IMR-90 (cell line): ENCODE results near the gene LCE2A. TPM values are rescaled to one million over a fixed set of nuclear protein-coding genes. Genes with fewer than 3 reads are reported as not detected.

Experiments
- ATAC-seq: fragments of 200-7000 bp; cut with Tn5 transposase; 2 replicates; pipeline ENCODE4 v1.9.1; 2020; ENCODE audit warnings: low read depth, mild to moderate bottlenecking, moderate library complexity
- BruUV-seq: library from RNA; stranded (reverse); fragments of 400-500 nt; replicated peaks from 2 replicates; lab custom pipeline; 2021; lab: Mats Ljungman, UMichigan
- CTCF ChIA-PET: fragments of 300-600 bp; formaldehyde crosslinking; extraction: SDS; loops from one replicate; lab custom pipeline; 2021; ENCODE audit warnings: antibody characterized with exemption; lab: Yijun Ruan, JAX
- POLR2A ChIA-PET: fragments of 300-600 bp; sonication (Branson Sonifier 250); formaldehyde crosslinking; loops from one replicate; lab custom pipeline; 2022; ENCODE audit warnings: antibody characterized with exemption; ENCODE audit not compliant: unreplicated experiment; lab: Charles Lee
- DNase-seq: peaks from one replicate; pipeline ENCODE4 v3.0.0; 2013
- H2AFZ ChIP-seq: replicated peaks from 2 replicates; pipeline ENCODE3; 2013; ENCODE audit warnings: low read length, mild to moderate bottlenecking; ENCODE audit not compliant: poor library complexity
- H2AK5ac ChIP-seq: 2 replicates; pipeline ENCODE4 v1.6.1; 2013; ENCODE audit warnings: low read depth, low read length, inconsistent platforms
- H2AK9ac ChIP-seq: replicated peaks from 2 replicates; pipeline ENCODE3; 2013; ENCODE audit warnings: mild to moderate bottlenecking, low read depth, low read length, moderate library complexity; ENCODE audit not compliant: poor library complexity
- H2BK120ac ChIP-seq: 2 replicates; pipeline ENCODE4 v1.6.1; 2013; ENCODE audit warnings: low read depth, low read length, inconsistent platforms
- H2BK15ac ChIP-seq: 3 replicates; pipeline ENCODE4 v1.6.1; 2013; ENCODE audit warnings: low read depth, low read length, inconsistent platforms
- H2BK20ac ChIP-seq: 2 replicates; pipeline ENCODE4 v1.6.1; 2013; ENCODE audit warnings: low read depth, mild to moderate bottlenecking, inconsistent platforms, low read length, moderate library complexity
- H2BK5ac ChIP-seq: 2 replicates; pipeline ENCODE4 v1.6.1; 2013; ENCODE audit warnings: mild to moderate bottlenecking, low read depth, low read length, inconsistent platforms; ENCODE audit not compliant: poor library complexity, severe bottlenecking
- H3K14ac ChIP-seq: replicated peaks from 2 replicates; pipeline ENCODE4 v1.6.1; 2013; ENCODE audit warnings: low read depth, low read length, inconsistent platforms
- H3K18ac ChIP-seq: 2 replicates; pipeline ENCODE4 v1.6.1; 2013; ENCODE audit warnings: low read depth, low read length, control low read depth
- H3K23ac ChIP-seq: 2 replicates; pipeline ENCODE4 v1.6.1; 2013; ENCODE audit warnings: low read depth, low read length, inconsistent platforms
- H3K27ac ChIP-seq: 2 replicates; pipeline ENCODE4 v1.5.1; 2013; ENCODE audit warnings: mild to moderate bottlenecking, control low read depth, low read length; ENCODE audit not compliant: insufficient read depth
- H3K27me3 ChIP-seq: 2 replicates; pipeline ENCODE4 v1.6.1; 2013; ENCODE audit warnings: low read length; ENCODE audit not compliant: control insufficient read depth, insufficient read depth
- H3K36me3 ChIP-seq: 2 replicates; pipeline ENCODE4 v1.6.1; 2013; ENCODE audit warnings: low read length, mixed read lengths; ENCODE audit not compliant: control insufficient read depth, insufficient read depth
- H3K4ac ChIP-seq: 2 replicates; pipeline ENCODE4 v1.6.1; 2013; ENCODE audit warnings: low read depth, low read length, inconsistent platforms
- H3K4me1 ChIP-seq: 2 replicates; pipeline ENCODE4 v1.6.1; 2013; ENCODE audit warnings: low read length, mixed read lengths; ENCODE audit not compliant: control insufficient read depth, insufficient read depth
- H3K4me2 ChIP-seq: 2 replicates; pipeline ENCODE4 v1.6.1; 2013; ENCODE audit warnings: low read depth, mild to moderate bottlenecking, control low read depth, low read length, moderate library complexity
- H3K4me3 ChIP-seq: 2 replicates; pipeline ENCODE4 v1.5.1; 2013; ENCODE audit warnings: low read depth, mild to moderate bottlenecking, control low read depth, low read length, moderate library complexity; ENCODE audit not compliant: insufficient read depth
- H3K56ac ChIP-seq: 2 replicates; pipeline ENCODE4 v1.6.1; 2013; ENCODE audit warnings: low read length, inconsistent platforms; ENCODE audit not compliant: insufficient read depth; ENCODE audit errors: extremely low read depth
- H3K79me1 ChIP-seq, 2 experiments: 2 replicates each; pipeline ENCODE4 v1.6.1; 2013; ENCODE audit warnings: low read length in 2 of 2, inconsistent platforms in 1 of 2, low read depth in 1 of 2
- H3K9ac ChIP-seq: 2 replicates; pipeline ENCODE4 v1.6.1; 2013; ENCODE audit warnings: low read depth, low read length, control low read depth
- H3K9me1 ChIP-seq: 2 replicates; pipeline ENCODE4 v1.6.1; 2013; ENCODE audit warnings: low read length, inconsistent platforms; ENCODE audit not compliant: insufficient read depth
- H3K9me3 ChIP-seq: 2 replicates; pipeline ENCODE4 v1.6.1; 2013; ENCODE audit warnings: low read length; ENCODE audit not compliant: control insufficient read depth, insufficient read depth
- H4K20me1 ChIP-seq: 2 replicates; pipeline ENCODE4 v1.6.1; 2013; ENCODE audit warnings: low read length, inconsistent platforms; ENCODE audit not compliant: insufficient read depth
- H4K5ac ChIP-seq: 2 replicates; pipeline ENCODE4 v1.6.1; 2013; ENCODE audit warnings: mild to moderate bottlenecking, low read depth, low read length, control low read depth
- H4K8ac ChIP-seq, 2 experiments: 2 replicates each; pipeline ENCODE4 v1.6.1; 2013; ENCODE audit warnings: low read depth in 2 of 2, low read length in 2 of 2, control low read depth in 1 of 2, inconsistent platforms in 1 of 2
- H4K91ac ChIP-seq: 2 replicates; pipeline ENCODE4 v1.6.1; 2013; ENCODE audit warnings: low read depth, low read length, inconsistent platforms; ENCODE audit not compliant: insufficient read depth
- BHLHE40 ChIP-seq: fragments of 150-350 bp; IDR thresholded peaks from 2 replicates; pipeline ENCODE4 v1.6.1; 2016; ENCODE audit warnings: mild to moderate bottlenecking, low read depth, low read length
- CEBPB ChIP-seq: IDR thresholded peaks from 2 replicates; pipeline ENCODE4 v1.6.1; 2012; ENCODE audit warnings: low read depth, low read length, improper control_type of control experiment
- CHD1 ChIP-seq: IDR thresholded peaks from 2 replicates; pipeline ENCODE4 v1.6.1; 2012; ENCODE audit warnings: low read depth, low read length, improper control_type of control experiment
- CTCF ChIP-seq: conservative IDR thresholded peaks from 2 replicates; pipeline ENCODE4 v1.5.1; 2012; ENCODE audit warnings: mild to moderate bottlenecking, low read depth, low read length, improper control_type of control experiment
- FOS ChIP-seq: fragments of 150-350 bp; IDR thresholded peaks from 2 replicates; pipeline ENCODE4 v1.6.1; 2016; ENCODE audit warnings: low read depth, low read length
- MAFK ChIP-seq: IDR thresholded peaks from 2 replicates; pipeline ENCODE4 v1.6.1; 2012; ENCODE audit warnings: low read depth, low read length, improper control_type of control experiment
- MAZ ChIP-seq: IDR thresholded peaks from 2 replicates; pipeline ENCODE4 v1.6.1; 2012; ENCODE audit warnings: low read depth, mild to moderate bottlenecking, low read length, improper control_type of control experiment, moderate library complexity, borderline replicate concordance
- MXI1 ChIP-seq: IDR thresholded peaks from 2 replicates; pipeline ENCODE4 v1.6.1; 2012; ENCODE audit warnings: low read depth, mild to moderate bottlenecking, low read length, moderate library complexity, borderline replicate concordance
- NFE2L2 ChIP-seq: fragments of 150-350 bp; IDR thresholded peaks from 2 replicates; pipeline ENCODE4 v1.6.1; 2016; ENCODE audit warnings: low read depth, mild to moderate bottlenecking, low read length
- POLR2A ChIP-seq: IDR thresholded peaks from 2 replicates; pipeline ENCODE4 v1.6.1; 2012; ENCODE audit warnings: mild to moderate bottlenecking, low read depth, low read length
- RAD21 ChIP-seq: IDR thresholded peaks from 2 replicates; pipeline ENCODE4 v1.6.1; 2012; ENCODE audit warnings: low read length, improper control_type of control experiment
- RCOR1 ChIP-seq: IDR thresholded peaks from 2 replicates; pipeline ENCODE4 v1.6.1; 2012; ENCODE audit warnings: mild to moderate bottlenecking, low read length, improper control_type of control experiment; ENCODE audit not compliant: insufficient replicate concordance
- RFX5 ChIP-seq: IDR thresholded peaks from 2 replicates; pipeline ENCODE4 v1.8.0; 2012; ENCODE audit warnings: low read depth, mild to moderate bottlenecking, low read length, moderate library complexity
- SMC3 ChIP-seq: fragments of 150-350 bp; IDR thresholded peaks from 2 replicates; pipeline ENCODE4 v1.6.1; 2016; ENCODE audit warnings: low read depth, mild to moderate bottlenecking, antibody characterized with exemption, low read length, moderate library complexity
- dilution Hi-C: fragments of 300-500 bp; cut with HindIII; formaldehyde crosslinking; loops from one replicate; pipeline ENCODE4 v1.14.3; 2018; ENCODE audit warnings: low sequenced_read_pairs; ENCODE audit not compliant: unreplicated experiment
- in situ Hi-C: fragments of 300-500 bp; cut with MboI; formaldehyde crosslinking; loops from 3 replicates; pipeline ENCODE4 v1.14.3; 2019; ENCODE audit warnings: low sequenced_read_pairs, inconsistent platforms, mixed read lengths
- intact Hi-C: fragments of 100-400 bp; cut with micrococcal nuclease; formaldehyde crosslinking; loops from 2 replicates; pipeline ENCODE4 v1.10.0; 2022
- polyA plus RNA-seq, 3 experiments: library from polyadenylated mRNA; depleted of rRNA; stranded (reverse); fragments of >200 nt; gene quantifications; 2 replicates each; pipeline ENCODE4 v1.2.3, GENCODE V29; 2012; ENCODE audit warnings: low replicate concordance in 1 of 3
- total RNA-seq: library from RNA; depleted of rRNA; stranded (reverse); fragments of >200 nt; gene quantifications from 2 replicates; pipeline ENCODE4 v1.2.3, GENCODE V29; 2012
- TF ChIP-seq, protein P1 (sequence below): fragments of 150-350 bp; IDR thresholded peaks from 2 replicates; pipeline ENCODE4 v1.6.1; 2017; ENCODE audit warnings: mild to moderate bottlenecking, antibody characterized with exemption, low read length, low read depth
- TF ChIP-seq, protein P2 (sequence below): fragments of 150-350 bp; IDR thresholded peaks from 2 replicates; pipeline ENCODE4 v1.6.1; 2016; ENCODE audit warnings: low read depth, mild to moderate bottlenecking, low read length, moderate library complexity, borderline replicate concordance

LCE2A gene
- total and polyA plus RNA-seq, 2 of the 4 experiments (the other 2 are of a cell fraction): 0.50 TPM; not detected in 1

GRCh38 chr1:152683846-152684245 lies 14.3 kb upstream of the LCE2A start:
- intact Hi-C loops (no loop called here), dilution Hi-C loops (no loop called here), in situ Hi-C loops (no loop called here)
- Histone ChIP-seq H2AFZ (no peak overlapping the region), H4K20me1 (no peaks in the 10 kb centered on the region), H2BK20ac (no peak overlapping the region), H3K36me3 (no peaks in the 10 kb centered on the region), H4K5ac (no peak overlapping the region), H3K14ac (no peak overlapping the region), H2AK5ac (no peak overlapping the region), H2BK5ac (no peak overlapping the region), H3K9ac (no peak overlapping the region), H3K4me3 (no peak overlapping the region), H2BK15ac (no peak overlapping the region), H3K27me3 (no peaks in the 10 kb centered on the region; the same call in 1 of the 2 replicates), H3K4me2 (no peak overlapping the region), H3K4ac (no peak overlapping the region), H2AK9ac (no peak overlapping the region), H3K79me1 (no peaks in the 10 kb centered on the region), H3K27ac (no peak overlapping the region), H3K9me1 (no peaks in the 10 kb centered on the region), H3K56ac (no peak overlapping the region), H2BK120ac (no peak overlapping the region), H3K18ac (no peak overlapping the region), H3K23ac (no peak overlapping the region), H3K4me1 (no peaks in the 10 kb centered on the region), H4K91ac (no peak overlapping the region), H3K9me3 (no peaks in the 10 kb centered on the region), H4K8ac (no peak overlapping the region)
- DNase-seq (no peak), ATAC-seq (no peak)
- no peak for TF ChIP-seq MXI1
- TF ChIP-seq POLR2A: no peak
- TF ChIP-seq MAFK: no peak
- no peak for TF ChIP-seq FOS
- TF ChIP-seq RFX5: no peak
- TF ChIP-seq NFE2L2: no peak
- TF ChIP-seq RAD21: no peak
- no peak for TF ChIP-seq MAZ
- TF ChIP-seq CEBPB: no peak
- no peak for TF ChIP-seq CTCF
- TF ChIP-seq, protein P1, sequence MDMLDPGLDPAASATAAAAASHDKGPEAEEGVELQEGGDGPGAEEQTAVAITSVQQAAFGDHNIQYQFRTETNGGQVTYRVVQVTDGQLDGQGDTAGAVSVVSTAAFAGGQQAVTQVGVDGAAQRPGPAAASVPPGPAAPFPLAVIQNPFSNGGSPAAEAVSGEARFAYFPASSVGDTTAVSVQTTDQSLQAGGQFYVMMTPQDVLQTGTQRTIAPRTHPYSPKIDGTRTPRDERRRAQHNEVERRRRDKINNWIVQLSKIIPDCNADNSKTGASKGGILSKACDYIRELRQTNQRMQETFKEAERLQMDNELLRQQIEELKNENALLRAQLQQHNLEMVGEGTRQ: no peak
- TF ChIP-seq, protein P2, sequence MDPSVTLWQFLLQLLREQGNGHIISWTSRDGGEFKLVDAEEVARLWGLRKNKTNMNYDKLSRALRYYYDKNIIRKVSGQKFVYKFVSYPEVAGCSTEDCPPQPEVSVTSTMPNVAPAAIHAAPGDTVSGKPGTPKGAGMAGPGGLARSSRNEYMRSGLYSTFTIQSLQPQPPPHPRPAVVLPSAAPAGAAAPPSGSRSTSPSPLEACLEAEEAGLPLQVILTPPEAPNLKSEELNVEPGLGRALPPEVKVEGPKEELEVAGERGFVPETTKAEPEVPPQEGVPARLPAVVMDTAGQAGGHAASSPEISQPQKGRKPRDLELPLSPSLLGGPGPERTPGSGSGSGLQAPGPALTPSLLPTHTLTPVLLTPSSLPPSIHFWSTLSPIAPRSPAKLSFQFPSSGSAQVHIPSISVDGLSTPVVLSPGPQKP: no peak
- TF ChIP-seq CHD1: no peak
- no peak for TF ChIP-seq RCOR1
- no peak for TF ChIP-seq BHLHE40
- no peak for TF ChIP-seq SMC3
- POLR2A ChIA-PET: no interaction called here
- BruUV-seq: no TSS peak
- CTCF ChIA-PET: no interaction called here
